A204.1 (cell line): ENCODE measurements around the gene MRPL14.

Experiments
- FAIRE-seq: peaks from 2 replicates; lab custom pipeline; 2012; peaks lifted over from hg19 to GRCh38; lab: Jason Lieb, UNC

MRPL14 gene

GRCh38 chr6:44122801-44123200, 4.5 kb downstream of the MRPL14 start:
- no peak for FAIRE-seq

- FAIRE-seq, result no peak
These were observed 6.4 kb downstream of the MRPL14 start for GRCh38 chr6:44120692-44121443.

GRCh38 chr6:44119704-44120262, 7.5 kb downstream of the MRPL14 start:
- FAIRE-seq, result no peak

GRCh38 chr6:44117397-44118128, 9.7 kb downstream of the MRPL14 start:
- no peak for FAIRE-seq

GRCh38 chr6:44116641-44117382, 10.4 kb downstream of the MRPL14 start:
- FAIRE-seq, result no peak

GRCh38 chr6:44115866-44116265, 11.4 kb downstream of the MRPL14 start:
- FAIRE-seq, result no peak

- FAIRE-seq, result no peak
These were observed 13.8 kb downstream of the MRPL14 start for GRCh38 chr6:44113414-44113813.

- no peak for FAIRE-seq
These were observed 15.5 kb downstream of the MRPL14 start for GRCh38 chr6:44111434-44112417.

- FAIRE-seq, result no peak
These were observed 16.3 kb downstream of the MRPL14 start for GRCh38 chr6:44110966-44111365.

GRCh38 chr6:44110005-44110676, 17.1 kb downstream of the MRPL14 start:
- no peak for FAIRE-seq

- FAIRE-seq, result no peak
These were observed 18.0 kb downstream of the MRPL14 start for GRCh38 chr6:44109212-44109611.

GRCh38 chr6:44108471-44108870, 18.8 kb downstream of the MRPL14 start:
- no peak for FAIRE-seq

GRCh38 chr6:44107017-44107416, 20.2 kb downstream of the MRPL14 start:
- FAIRE-seq, result no peak

- no peak for FAIRE-seq
These were observed 21.1 kb downstream of the MRPL14 start for GRCh38 chr6:44105993-44106740.

- FAIRE-seq, result no peak
These were observed 22.1 kb downstream of the MRPL14 start for GRCh38 chr6:44105146-44105545.

GRCh38 chr6:44104481-44105021, 22.7 kb downstream of the MRPL14 start:
- FAIRE-seq, result no peak

- no peak for FAIRE-seq
These were observed 24.7 kb downstream of the MRPL14 start for GRCh38 chr6:44102527-44102926.

GRCh38 chr6:44101832-44102231, 25.4 kb downstream of the MRPL14 start:
- FAIRE-seq, result no peak

GRCh38 chr6:44100088-44100550, 27.1 kb downstream of the MRPL14 start:
- FAIRE-seq, result no peak

GRCh38 chr6:44099192-44099591, 28.1 kb downstream of the MRPL14 start:
- no peak for FAIRE-seq
